Measurements from ENCODE around the gene ACOT9.

ACOT9 gene

DNA sequence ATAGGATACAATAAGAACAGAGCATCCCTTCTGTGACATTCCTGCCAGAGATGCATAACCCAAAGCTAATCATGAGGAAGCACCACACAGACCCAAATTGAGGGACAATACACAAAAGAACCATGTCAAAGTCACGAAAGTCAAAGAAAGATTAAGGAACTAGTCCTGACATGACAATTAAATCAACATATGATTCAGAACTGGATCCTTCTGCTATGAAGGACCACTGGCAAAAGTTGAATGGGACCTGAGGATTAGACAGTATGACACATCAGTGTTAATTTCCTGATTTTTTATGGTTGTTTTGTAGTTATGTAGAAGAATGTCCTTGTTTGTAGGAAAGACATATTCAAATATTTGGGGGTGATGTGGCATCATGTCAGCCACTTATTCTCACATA lies 13.9 kb downstream of the ACOT9 start:
- TF ChIP-seq, protein P1, sequence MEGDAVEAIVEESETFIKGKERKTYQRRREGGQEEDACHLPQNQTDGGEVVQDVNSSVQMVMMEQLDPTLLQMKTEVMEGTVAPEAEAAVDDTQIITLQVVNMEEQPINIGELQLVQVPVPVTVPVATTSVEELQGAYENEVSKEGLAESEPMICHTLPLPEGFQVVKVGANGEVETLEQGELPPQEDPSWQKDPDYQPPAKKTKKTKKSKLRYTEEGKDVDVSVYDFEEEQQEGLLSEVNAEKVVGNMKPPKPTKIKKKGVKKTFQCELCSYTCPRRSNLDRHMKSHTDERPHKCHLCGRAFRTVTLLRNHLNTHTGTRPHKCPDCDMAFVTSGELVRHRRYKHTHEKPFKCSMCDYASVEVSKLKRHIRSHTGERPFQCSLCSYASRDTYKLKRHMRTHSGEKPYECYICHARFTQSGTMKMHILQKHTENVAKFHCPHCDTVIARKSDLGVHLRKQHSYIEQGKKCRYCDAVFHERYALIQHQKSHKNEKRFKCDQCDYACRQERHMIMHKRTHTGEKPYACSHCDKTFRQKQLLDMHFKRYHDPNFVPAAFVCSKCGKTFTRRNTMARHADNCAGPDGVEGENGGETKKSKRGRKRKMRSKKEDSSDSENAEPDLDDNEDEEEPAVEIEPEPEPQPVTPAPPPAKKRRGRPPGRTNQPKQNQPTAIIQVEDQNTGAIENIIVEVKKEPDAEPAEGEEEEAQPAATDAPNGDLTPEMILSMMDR (IDR thresholded peaks at IDR 0.05; ENCODE audit: poor library complexity, severe bottlenecking), result no peak
- no peak overlapping the region for H3K4me3 ChIP-seq (ENCODE audit: severe bottlenecking)
- no peak overlapping the region for H3K27ac ChIP-seq (ENCODE audit: poor library complexity, severe bottlenecking)
- no peak for DNase-seq (ENCODE audit: low spot score)
- no peaks in the 10 kb centered on the region for H3K4me1 ChIP-seq (ENCODE audit: insufficient read depth, poor library complexity, severe bottlenecking)
- ATAC-seq (ENCODE audit: low read depth), result no peak
- H3K36me3 ChIP-seq (ENCODE audit: low read depth), result peaks cover 56% of the 10 kb centered on the region
- H3K27me3 ChIP-seq (ENCODE audit: insufficient read depth, poor library complexity, severe bottlenecking), result no peaks in the 10 kb centered on the region
- H3K9me3 ChIP-seq (ENCODE audit: severe bottlenecking), result no peaks in the 10 kb centered on the region

- DNase-seq (ENCODE audit: low spot score) (no peak), ATAC-seq (ENCODE audit: low read depth) (no peak)
- TF ChIP-seq, protein P1 (IDR thresholded peaks at IDR 0.05; ENCODE audit: poor library complexity, severe bottlenecking), result no peak
- peaks cover 45% of the 10 kb centered on the region for H3K36me3 ChIP-seq (ENCODE audit: low read depth)
- H3K4me1 ChIP-seq (ENCODE audit: insufficient read depth, poor library complexity, severe bottlenecking), result no peaks in the 10 kb centered on the region
- H3K27me3 ChIP-seq (ENCODE audit: insufficient read depth, poor library complexity, severe bottlenecking), result no peaks in the 10 kb centered on the region
- H3K4me3 ChIP-seq (ENCODE audit: severe bottlenecking), result no peak overlapping the region
- no peaks in the 10 kb centered on the region for H3K9me3 ChIP-seq (ENCODE audit: severe bottlenecking)
- no peak overlapping the region for H3K27ac ChIP-seq (ENCODE audit: poor library complexity, severe bottlenecking)
Measured at GRCh38 chrX:23727206-23727605, 15.9 kb downstream of the ACOT9 start.

DNA sequence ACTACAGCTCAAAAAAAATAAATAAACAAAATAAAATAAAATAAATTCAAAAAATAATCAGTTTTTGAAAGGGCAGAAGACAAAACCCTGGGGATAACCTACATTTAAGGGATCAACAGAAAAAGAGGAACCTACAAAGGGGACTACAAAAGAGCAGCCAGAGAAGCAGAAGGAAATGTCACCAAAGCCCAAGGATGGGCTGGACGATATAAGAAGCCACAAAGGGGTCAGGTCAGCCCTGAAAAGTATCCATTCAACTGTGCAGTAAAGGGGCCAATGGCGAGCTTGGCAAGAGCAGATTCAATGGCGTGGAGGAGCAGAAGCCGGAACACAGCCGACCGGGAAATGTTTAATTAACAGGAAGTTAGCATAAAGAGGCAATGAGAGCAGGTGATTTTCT lies 16.9 kb downstream of the ACOT9 start:
- Histone ChIP-seq H3K27ac (ENCODE audit: poor library complexity, severe bottlenecking) (no peak overlapping the region), H3K27me3 (ENCODE audit: insufficient read depth, poor library complexity, severe bottlenecking) (no peaks in the 10 kb centered on the region), H3K9me3 (ENCODE audit: severe bottlenecking) (no peaks in the 10 kb centered on the region), H3K36me3 (ENCODE audit: low read depth) (peaks cover 51% of the 10 kb centered on the region), H3K4me3 (ENCODE audit: severe bottlenecking) (no peak overlapping the region), H3K4me1 (ENCODE audit: insufficient read depth, poor library complexity, severe bottlenecking) (no peaks in the 10 kb centered on the region)
- no peak for ATAC-seq (ENCODE audit: low read depth)
- no peak for DNase-seq (ENCODE audit: low spot score)
- TF ChIP-seq, protein P1 (IDR thresholded peaks at IDR 0.05; ENCODE audit: poor library complexity, severe bottlenecking), result no peak

GRCh38 chrX:23720117-23720677 lies 22.9 kb downstream of the ACOT9 start:
- Histone ChIP-seq H3K9me3 (ENCODE audit: severe bottlenecking) (no peaks in the 10 kb centered on the region), H3K36me3 (ENCODE audit: low read depth) (peaks cover 48% of the 10 kb centered on the region), H3K4me1 (ENCODE audit: insufficient read depth, poor library complexity, severe bottlenecking) (no peaks in the 10 kb centered on the region), H3K27me3 (ENCODE audit: insufficient read depth, poor library complexity, severe bottlenecking) (no peaks in the 10 kb centered on the region), H3K4me3 (ENCODE audit: severe bottlenecking) (no peak overlapping the region), H3K27ac (ENCODE audit: poor library complexity, severe bottlenecking) (no peak overlapping the region)
- ATAC-seq (ENCODE audit: low read depth), result no peak
- TF ChIP-seq, protein P1 (IDR thresholded peaks at IDR 0.05; ENCODE audit: poor library complexity, severe bottlenecking), result no peak
- no peak for DNase-seq (ENCODE audit: low spot score)

DNA sequence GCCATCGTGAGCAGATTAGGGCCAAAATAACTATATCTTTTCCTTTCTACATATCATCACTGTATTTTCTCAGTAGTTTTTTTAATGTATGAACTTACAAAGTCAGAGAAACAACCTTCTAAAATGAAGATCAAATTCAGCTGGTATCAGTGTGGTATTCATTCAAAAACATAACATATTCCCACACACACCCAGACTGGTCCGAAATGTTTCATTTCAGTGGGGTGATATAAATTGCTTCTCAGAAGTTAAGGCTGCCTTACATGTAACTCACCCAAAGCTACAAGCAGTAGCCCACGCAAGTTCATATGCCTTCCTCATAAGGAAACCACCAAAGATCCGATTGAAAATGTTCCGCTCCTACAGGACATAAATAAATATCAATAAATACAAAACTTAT lies 37.8 kb downstream of the ACOT9 start:
- ATAC-seq (ENCODE audit: low read depth) (no peak), DNase-seq (ENCODE audit: low spot score) (no peak)
- TF ChIP-seq, protein P1 (IDR thresholded peaks at IDR 0.05; ENCODE audit: poor library complexity, severe bottlenecking), result no peak
- Histone ChIP-seq H3K4me3 (ENCODE audit: severe bottlenecking) (no peak overlapping the region), H3K4me1 (ENCODE audit: insufficient read depth, poor library complexity, severe bottlenecking) (no peaks in the 10 kb centered on the region), H3K27ac (ENCODE audit: poor library complexity, severe bottlenecking) (no peak overlapping the region), H3K36me3 (ENCODE audit: low read depth) (peaks cover 47% of the 10 kb centered on the region), H3K27me3 (ENCODE audit: insufficient read depth, poor library complexity, severe bottlenecking) (no peaks in the 10 kb centered on the region), H3K9me3 (ENCODE audit: severe bottlenecking) (no peaks in the 10 kb centered on the region)

Measured in RWPE2 (cell line).